K562 (cell line): ENCODE results near the gene WASL. TPM values are rescaled to one million over a fixed set of nuclear protein-coding genes. Genes with fewer than 3 reads are reported as not detected.
A peak's percentile ranks its signal among the peaks of the same experiment; 100 is the strongest.

Source experiments
- CBX5 ChIP-seq: IDR thresholded peaks from 2 replicates; pipeline ENCODE4 v1.6.1; 2014; ENCODE audit warnings: low read depth, borderline replicate concordance
- CREM ChIP-seq: IDR thresholded peaks from 2 replicates; pipeline ENCODE4 v1.6.1; 2014; ENCODE audit warnings: antibody characterized with exemption, low read depth
- EHMT2 ChIP-seq: fragments of 450-650 bp; IDR thresholded peaks from 2 replicates; pipeline ENCODE4 v1.6.1; 2018; ENCODE audit warnings: antibody characterized with exemption
- ELF2 ChIP-seq: fragments of 250-450 bp; sonication (Bioruptor Pico); IDR thresholded peaks from 2 replicates; pipeline ENCODE4 v1.5.0; 2021; ENCODE audit warnings: mild to moderate bottlenecking
- NCOA2 ChIP-seq, 2 experiments: fragments of 450-650 bp; IDR thresholded peaks; 2 replicates each; pipeline ENCODE4 v1.6.1; 2018; ENCODE audit warnings: mild to moderate bottlenecking in 2 of 2, moderate library complexity in 1 of 2; ENCODE audit not compliant: partially characterized antibody in 2 of 2
- POLR3A ChIP-seq: IDR thresholded peaks from 2 replicates; pipeline ENCODE4 v1.6.1; 2011; ENCODE audit warnings: borderline replicate concordance, mild to moderate bottlenecking, moderate library complexity; ENCODE audit not compliant: insufficient read length, insufficient read depth; ENCODE audit errors: extremely low read depth
- SMAD1 ChIP-seq: fragments of 150-350 bp; IDR thresholded peaks from 2 replicates; pipeline ENCODE4 v1.6.1; 2014; ENCODE audit warnings: low read length, low read depth; ENCODE audit not compliant: partially characterized antibody
- SMAD4 ChIP-seq: fragments of 250-450 bp; sonication (Bioruptor Pico); conservative IDR thresholded peaks from 2 replicates; pipeline ENCODE4 v1.8.0; 2021; ENCODE audit warnings: inconsistent platforms, mild to moderate bottlenecking, moderate library complexity
- SMARCA4 ChIP-seq: fragments of 450-650 bp; IDR thresholded peaks from 2 replicates; pipeline ENCODE4 v1.6.1; 2016
- SMARCA5 ChIP-seq: fragments of 450-650 bp; IDR thresholded peaks from 2 replicates; pipeline ENCODE4 v1.6.1; 2016
- SNIP1 ChIP-seq: fragments of 450-650 bp; IDR thresholded peaks from 2 replicates; pipeline ENCODE4 v1.7.1; 2017; ENCODE audit warnings: low read depth, mild to moderate bottlenecking
- SRSF9 ChIP-seq: fragments of 200-400 bp; formaldehyde crosslinking; IDR thresholded peaks from 2 replicates; pipeline ENCODE4 v1.6.1; 2017; ENCODE audit warnings: low read depth, low read length, borderline replicate concordance
- TAF9B ChIP-seq: fragments of 450-650 bp; IDR thresholded peaks from 2 replicates; pipeline ENCODE4 v1.6.1; 2018; ENCODE audit warnings: mild to moderate bottlenecking; ENCODE audit not compliant: partially characterized antibody
- THRAP3 ChIP-seq: fragments of 450-650 bp; IDR thresholded peaks from 2 replicates; pipeline ENCODE4 v1.6.1; 2016; ENCODE audit warnings: mild to moderate bottlenecking, inconsistent platforms, borderline replicate concordance
- ZNF239 ChIP-seq: fragments of 250-450 bp; sonication (Bioruptor Pico); IDR thresholded peaks from 2 replicates; pipeline ENCODE4 v1.4.0; 2020; ENCODE audit warnings: mild to moderate bottlenecking
- ZNF77 ChIP-seq: fragments of 250-450 bp; sonication (Bioruptor Pico); IDR thresholded peaks from 2 replicates; pipeline ENCODE4 v1.5.0; 2020
- polyA plus RNA-seq, 8 experiments: library from polyadenylated mRNA; depleted of rRNA in 4 of 8; stranded (reverse) in 5 of 8; unstranded in 3 of 8; fragments of >200 nt; fragmentation: Nextera tagmentation in 2 of 8; fragmentation: Illumina TruSeq in 1 of 8; extraction: Ambion mirVana in 2 of 8; extraction: Trizol in 1 of 8; gene quantifications; 2 replicates each; pipeline versions ENCODE4 v1.2.1 to v1.2.3, GENCODE V29; 2011 to 2014; ENCODE audit warnings: inconsistent platforms in 1 of 8, missing spikeins in 1 of 8
- total RNA-seq, 7 experiments: library from RNA; depleted of rRNA in 6 of 7; stranded (reverse); fragments of >200 nt in 6 of 7; fragmentation: Illumina TruSeq in 2 of 7; extraction: Trizol in 2 of 7; gene quantifications; 2 replicates each; pipeline versions ENCODE4 v1.2.1 to v1.2.3, GENCODE V29; 2011 to 2021; ENCODE audit warnings: low replicate concordance in 1 of 7
- TF ChIP-seq, protein P1 (sequence below): sonication (generic); formaldehyde crosslinking; IDR thresholded peaks from 2 replicates; pipeline ENCODE4 v1.8.0; 2023; ENCODE audit warnings: mild to moderate bottlenecking, missing genetic modification reagents
- TF ChIP-seq, protein P2 (sequence below): sonication (generic); formaldehyde crosslinking; IDR thresholded peaks from 2 replicates; pipeline ENCODE4 v1.8.1; 2023; ENCODE audit warnings: mild to moderate bottlenecking, missing genetic modification reagents, moderate library complexity
- TF ChIP-seq, protein P3 (sequence below), 2 experiments: fragments of 200-800 bp in 1 of 2; sonication (Bioruptor generic) in 1 of 2; sonication (generic) in 1 of 2; formaldehyde crosslinking in 1 of 2; IDR thresholded peaks in 1 of 2; conservative IDR thresholded peaks in 1 of 2; 2 replicates each; pipeline versions ENCODE4 v1.5.0 to v1.6.1; 2016 to 2020; ENCODE audit warnings: missing compliant biosample characterization in 1 of 2, missing genetic modification characterization in 1 of 2, missing genetic modification reagents in 1 of 2
- TF ChIP-seq, protein P4 (sequence below): IDR thresholded peaks from 2 replicates; pipeline ENCODE4 v1.6.1; 2016; ENCODE audit warnings: missing genetic modification characterization, missing compliant biosample characterization
- TF ChIP-seq, protein P5 (sequence below): fragments of 450-650 bp; formaldehyde crosslinking; IDR thresholded peaks from 2 replicates; pipeline ENCODE4 v1.4.0; 2022; ENCODE audit warnings: missing genetic modification characterization

Gene WASL
- total and polyA plus RNA-seq, 9 of the 15 experiments (the other 6 are each of a cell fraction or from before 2014, with no cell fraction given) = 3.2 to 13.9 (median 8.3) TPM

DNA sequence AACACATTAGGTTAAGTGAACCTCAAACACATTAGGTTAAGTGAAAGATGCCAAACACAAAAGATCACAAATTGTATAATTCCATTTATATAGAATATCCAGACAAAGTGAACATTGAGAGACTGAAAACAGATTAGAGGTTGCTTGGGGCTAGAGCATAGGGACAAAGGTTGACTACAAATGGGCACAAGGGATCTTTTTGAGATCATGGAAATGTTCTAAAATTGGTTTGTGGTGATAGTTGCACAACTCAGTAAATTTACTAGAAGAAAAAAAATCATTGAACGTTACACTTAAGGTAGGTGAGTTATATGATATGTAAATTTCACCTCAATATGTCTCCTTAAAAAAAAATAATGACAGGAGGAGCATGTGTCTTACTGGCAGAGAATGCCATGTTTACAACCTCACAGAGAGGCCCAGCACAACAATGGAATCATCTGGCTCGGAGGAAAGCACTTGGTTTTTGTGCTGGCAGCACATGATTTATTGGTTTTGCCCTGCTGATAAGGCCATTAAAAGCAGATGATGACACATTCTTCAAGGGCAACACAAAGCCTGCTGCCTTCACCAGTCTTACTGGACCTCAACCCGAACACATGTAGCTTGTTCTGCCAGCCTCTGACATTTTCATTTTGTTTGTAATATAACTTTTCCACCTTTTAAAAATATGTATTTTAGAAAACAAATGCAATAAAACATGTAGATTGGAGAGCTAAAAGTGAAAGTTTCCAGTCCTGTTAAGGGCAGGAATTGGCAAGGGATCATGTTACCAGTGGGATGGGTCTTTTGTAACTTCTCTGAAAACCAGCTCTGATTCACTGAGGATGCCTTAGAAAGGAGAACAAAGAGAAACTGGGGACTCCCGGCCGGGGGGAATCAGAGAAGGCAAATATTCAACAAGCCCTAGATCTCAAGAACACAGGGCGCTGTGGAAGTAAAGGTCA, 105.0 kb downstream of the WASL start (continued):
- no peak for TF ChIP-seq CBX5
- no peak for TF ChIP-seq EHMT2
- no peak for TF ChIP-seq TAF9B
- TF ChIP-seq, protein P1, sequence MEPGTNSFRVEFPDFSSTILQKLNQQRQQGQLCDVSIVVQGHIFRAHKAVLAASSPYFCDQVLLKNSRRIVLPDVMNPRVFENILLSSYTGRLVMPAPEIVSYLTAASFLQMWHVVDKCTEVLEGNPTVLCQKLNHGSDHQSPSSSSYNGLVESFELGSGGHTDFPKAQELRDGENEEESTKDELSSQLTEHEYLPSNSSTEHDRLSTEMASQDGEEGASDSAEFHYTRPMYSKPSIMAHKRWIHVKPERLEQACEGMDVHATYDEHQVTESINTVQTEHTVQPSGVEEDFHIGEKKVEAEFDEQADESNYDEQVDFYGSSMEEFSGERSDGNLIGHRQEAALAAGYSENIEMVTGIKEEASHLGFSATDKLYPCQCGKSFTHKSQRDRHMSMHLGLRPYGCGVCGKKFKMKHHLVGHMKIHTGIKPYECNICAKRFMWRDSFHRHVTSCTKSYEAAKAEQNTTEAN (CRISPR knock-in tag) = no peak
- TF ChIP-seq SMAD4 (CRISPR knock-in tag) = no peak
- no peak for TF ChIP-seq SRSF9
- no peak for TF ChIP-seq ELF2 (CRISPR knock-in tag)
- TF ChIP-seq, protein P2, sequence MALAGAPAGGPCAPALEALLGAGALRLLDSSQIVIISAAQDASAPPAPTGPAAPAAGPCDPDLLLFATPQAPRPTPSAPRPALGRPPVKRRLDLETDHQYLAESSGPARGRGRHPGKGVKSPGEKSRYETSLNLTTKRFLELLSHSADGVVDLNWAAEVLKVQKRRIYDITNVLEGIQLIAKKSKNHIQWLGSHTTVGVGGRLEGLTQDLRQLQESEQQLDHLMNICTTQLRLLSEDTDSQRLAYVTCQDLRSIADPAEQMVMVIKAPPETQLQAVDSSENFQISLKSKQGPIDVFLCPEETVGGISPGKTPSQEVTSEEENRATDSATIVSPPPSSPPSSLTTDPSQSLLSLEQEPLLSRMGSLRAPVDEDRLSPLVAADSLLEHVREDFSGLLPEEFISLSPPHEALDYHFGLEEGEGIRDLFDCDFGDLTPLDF (CRISPR knock-in tag) = no peak
- peak; percentile 48; the same call in 1 of the 2 replicates for TF ChIP-seq SMARCA4
- no peak for TF ChIP-seq SMAD1
- TF ChIP-seq ZNF239 (CRISPR knock-in tag) = no peak
- no peak for TF ChIP-seq SNIP1
- TF ChIP-seq, protein P3, sequence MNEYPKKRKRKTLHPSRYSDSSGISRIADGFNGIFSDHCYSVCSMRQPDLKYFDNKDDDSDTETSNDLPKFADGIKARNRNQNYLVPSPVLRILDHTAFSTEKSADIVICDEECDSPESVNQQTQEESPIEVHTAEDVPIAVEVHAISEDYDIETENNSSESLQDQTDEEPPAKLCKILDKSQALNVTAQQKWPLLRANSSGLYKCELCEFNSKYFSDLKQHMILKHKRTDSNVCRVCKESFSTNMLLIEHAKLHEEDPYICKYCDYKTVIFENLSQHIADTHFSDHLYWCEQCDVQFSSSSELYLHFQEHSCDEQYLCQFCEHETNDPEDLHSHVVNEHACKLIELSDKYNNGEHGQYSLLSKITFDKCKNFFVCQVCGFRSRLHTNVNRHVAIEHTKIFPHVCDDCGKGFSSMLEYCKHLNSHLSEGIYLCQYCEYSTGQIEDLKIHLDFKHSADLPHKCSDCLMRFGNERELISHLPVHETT (CRISPR knock-in tag; conservative IDR thresholded peaks at IDR 0.05 in 1 of 2, IDR thresholded peaks at IDR 0.05 in 1 of 2) = peak in 1 of 2 experiments; percentile 25; a peak in 1 of 4 replicates
- TF ChIP-seq SMARCA5 = no peak
- TF ChIP-seq, protein P4, sequence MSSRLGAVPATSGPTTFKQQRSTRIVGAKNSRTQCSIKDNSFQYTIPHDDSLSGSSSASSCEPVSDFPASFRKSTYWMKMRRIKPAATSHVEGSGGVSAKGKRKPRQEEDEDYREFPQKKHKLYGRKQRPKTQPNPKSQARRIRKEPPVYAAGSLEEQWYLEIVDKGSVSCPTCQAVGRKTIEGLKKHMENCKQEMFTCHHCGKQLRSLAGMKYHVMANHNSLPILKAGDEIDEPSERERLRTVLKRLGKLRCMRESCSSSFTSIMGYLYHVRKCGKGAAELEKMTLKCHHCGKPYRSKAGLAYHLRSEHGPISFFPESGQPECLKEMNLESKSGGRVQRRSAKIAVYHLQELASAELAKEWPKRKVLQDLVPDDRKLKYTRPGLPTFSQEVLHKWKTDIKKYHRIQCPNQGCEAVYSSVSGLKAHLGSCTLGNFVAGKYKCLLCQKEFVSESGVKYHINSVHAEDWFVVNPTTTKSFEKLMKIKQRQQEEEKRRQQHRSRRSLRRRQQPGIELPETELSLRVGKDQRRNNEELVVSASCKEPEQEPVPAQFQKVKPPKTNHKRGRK (tag) = no peak
- TF ChIP-seq CREM = no peak
- no peak for TF ChIP-seq THRAP3
- no peak for TF ChIP-seq POLR3A
- TF ChIP-seq, protein P5, sequence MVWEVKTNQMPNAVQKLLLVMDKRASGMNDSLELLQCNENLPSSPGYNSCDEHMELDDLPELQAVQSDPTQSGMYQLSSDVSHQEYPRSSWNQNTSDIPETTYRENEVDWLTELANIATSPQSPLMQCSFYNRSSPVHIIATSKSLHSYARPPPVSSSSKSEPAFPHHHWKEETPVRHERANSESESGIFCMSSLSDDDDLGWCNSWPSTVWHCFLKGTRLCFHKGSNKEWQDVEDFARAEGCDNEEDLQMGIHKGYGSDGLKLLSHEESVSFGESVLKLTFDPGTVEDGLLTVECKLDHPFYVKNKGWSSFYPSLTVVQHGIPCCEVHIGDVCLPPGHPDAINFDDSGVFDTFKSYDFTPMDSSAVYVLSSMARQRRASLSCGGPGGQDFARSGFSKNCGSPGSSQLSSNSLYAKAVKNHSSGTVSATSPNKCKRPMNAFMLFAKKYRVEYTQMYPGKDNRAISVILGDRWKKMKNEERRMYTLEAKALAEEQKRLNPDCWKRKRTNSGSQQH (CRISPR knock-in tag) = no peak
- TF ChIP-seq ZNF77 (CRISPR knock-in tag) = no peak
- no peak for TF ChIP-seq NCOA2 (IDR thresholded peaks at IDR 0.05; ENCODE audit: partially characterized antibody in 2 of 2)
